ENCODE measurements around the gene B4GALNT1. TPM values are rescaled to one million over a fixed set of nuclear protein-coding genes. Genes with fewer than 3 reads are reported as not detected.
A peak's percentile ranks its signal among the peaks of the same experiment; 100 is the strongest.
"Not testable (repeated sequence)": the region's sequence is repeated elsewhere in the genome, so short reads cannot be mapped to it uniquely, and the experiment has no call there.

The B4GALNT1 gene
- total RNA-seq, 4 donors from 2014 or later, result 2.9 to 14.1 (median 3.9) TPM

DNA sequence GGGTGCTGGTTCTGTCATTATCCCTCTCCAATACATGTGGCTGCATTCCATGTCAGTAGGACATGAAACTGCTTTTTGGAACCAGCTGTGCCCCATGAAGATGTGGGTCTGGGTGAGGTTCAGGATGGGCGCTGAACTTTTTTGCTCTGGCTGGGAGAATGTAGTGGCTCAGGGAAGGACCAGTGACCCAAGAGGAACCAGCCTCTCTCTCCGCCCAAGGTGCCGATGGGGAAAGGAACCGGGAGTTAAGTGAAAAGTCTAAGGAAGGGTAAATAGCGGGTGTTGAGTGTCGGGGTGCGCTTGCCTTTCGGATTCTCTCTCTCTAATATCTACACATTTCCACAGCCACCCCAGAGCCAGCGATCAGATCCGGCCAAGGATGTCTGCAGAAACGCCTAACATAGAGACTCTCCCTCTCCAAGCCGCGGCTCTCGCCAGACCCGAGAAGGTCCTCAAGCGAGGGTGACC lies 14.0 kb downstream of the B4GALNT1 start:
- intact Hi-C loops (cut with DNase I; ENCODE audit: low total_unique reads), result no loop called here
- no peaks in the 10 kb centered on the region for H3K36me3 ChIP-seq
- H3K27ac ChIP-seq, result no peak overlapping the region
- no peak for DNase-seq
- no peaks in the 10 kb centered on the region for H3K9me3 ChIP-seq
- no peaks in the 10 kb centered on the region for H3K27me3 ChIP-seq
- peaks cover 0 to 6% of the 10 kb centered on the region in 2 donors for H3K4me1 ChIP-seq
- TF ChIP-seq, protein P1, sequence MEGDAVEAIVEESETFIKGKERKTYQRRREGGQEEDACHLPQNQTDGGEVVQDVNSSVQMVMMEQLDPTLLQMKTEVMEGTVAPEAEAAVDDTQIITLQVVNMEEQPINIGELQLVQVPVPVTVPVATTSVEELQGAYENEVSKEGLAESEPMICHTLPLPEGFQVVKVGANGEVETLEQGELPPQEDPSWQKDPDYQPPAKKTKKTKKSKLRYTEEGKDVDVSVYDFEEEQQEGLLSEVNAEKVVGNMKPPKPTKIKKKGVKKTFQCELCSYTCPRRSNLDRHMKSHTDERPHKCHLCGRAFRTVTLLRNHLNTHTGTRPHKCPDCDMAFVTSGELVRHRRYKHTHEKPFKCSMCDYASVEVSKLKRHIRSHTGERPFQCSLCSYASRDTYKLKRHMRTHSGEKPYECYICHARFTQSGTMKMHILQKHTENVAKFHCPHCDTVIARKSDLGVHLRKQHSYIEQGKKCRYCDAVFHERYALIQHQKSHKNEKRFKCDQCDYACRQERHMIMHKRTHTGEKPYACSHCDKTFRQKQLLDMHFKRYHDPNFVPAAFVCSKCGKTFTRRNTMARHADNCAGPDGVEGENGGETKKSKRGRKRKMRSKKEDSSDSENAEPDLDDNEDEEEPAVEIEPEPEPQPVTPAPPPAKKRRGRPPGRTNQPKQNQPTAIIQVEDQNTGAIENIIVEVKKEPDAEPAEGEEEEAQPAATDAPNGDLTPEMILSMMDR (IDR thresholded peaks at IDR 0.05), result no peak
- no peak for TF ChIP-seq POLR2A (IDR thresholded peaks at IDR 0.05)
- no peak overlapping the region for H3K4me3 ChIP-seq

GRCh38 chr12:57618431-57618830 lies 14.6 kb downstream of the B4GALNT1 start:
- H3K4me1 ChIP-seq; intact Hi-C loops (cut with DNase I; ENCODE audit: low total_unique reads): not testable (repeated sequence)

GRCh38 chr12:57617942-57618341 lies 15.1 kb downstream of the B4GALNT1 start:
- H3K4me1 ChIP-seq, result peaks cover 0 to 6% of the 10 kb centered on the region in 2 donors
- H3K4me3 ChIP-seq, result no peak overlapping the region
- H3K9me3 ChIP-seq, result no peaks in the 10 kb centered on the region
- no peaks in the 10 kb centered on the region for H3K27me3 ChIP-seq
- no peak overlapping the region for H3K27ac ChIP-seq
- DNase-seq, result no peak
- TF ChIP-seq, protein P1 (IDR thresholded peaks at IDR 0.05), result no peak
- TF ChIP-seq POLR2A (IDR thresholded peaks at IDR 0.05), result no peak
- intact Hi-C loops (cut with DNase I; ENCODE audit: low total_unique reads), result no loop called here
- H3K36me3 ChIP-seq, result no peaks in the 10 kb centered on the region

More at GRCh38 chr12:57618431-57618830, 14.6 kb downstream of the B4GALNT1 start:
- H3K9me3 ChIP-seq, H3K36me3 ChIP-seq, DNase-seq, H3K27ac ChIP-seq, H3K4me3 ChIP-seq, H3K27me3 ChIP-seq: not testable (repeated sequence)

DNA sequence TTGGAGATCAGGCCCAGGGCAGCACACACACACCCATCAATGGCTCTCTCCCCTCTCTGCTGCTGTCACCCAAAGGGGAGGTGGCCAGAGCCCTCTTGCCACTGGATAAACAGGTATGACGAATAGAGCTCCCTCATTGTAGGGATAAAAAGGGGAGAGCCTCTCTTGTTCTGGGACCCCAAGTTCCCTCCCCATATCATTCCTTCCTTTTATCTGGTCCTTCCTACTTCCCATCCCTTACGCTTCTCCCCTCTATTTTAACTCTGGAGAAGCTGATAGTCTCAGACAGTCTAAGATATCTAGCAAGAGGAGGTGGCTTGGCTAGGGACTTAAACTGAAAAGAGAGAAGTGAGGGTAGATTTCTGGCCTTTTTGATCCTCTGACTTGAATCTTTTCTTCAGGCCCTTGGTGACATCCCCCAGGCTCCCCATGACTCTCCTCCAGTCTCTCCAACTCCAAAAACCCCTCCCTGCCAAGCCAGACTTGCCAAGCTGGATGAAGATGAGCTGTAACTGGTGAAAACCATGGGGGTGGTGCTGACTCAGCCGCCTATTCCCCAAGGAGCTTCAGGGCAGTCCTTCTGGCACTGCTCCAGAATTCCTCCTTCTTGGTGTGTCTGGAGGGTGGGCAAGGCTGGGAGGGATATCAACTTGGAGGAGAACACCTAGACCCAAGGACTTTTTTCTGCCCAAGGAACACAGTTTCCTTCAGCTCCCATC lies 16.5 kb downstream of the B4GALNT1 start:
- TF ChIP-seq POLR2A (IDR thresholded peaks at IDR 0.05), result no peak
- TF ChIP-seq, protein P1 (IDR thresholded peaks at IDR 0.05), result no peak
- peaks cover 0 to 6% of the 10 kb centered on the region in 2 donors for H3K4me1 ChIP-seq
- no peaks in the 10 kb centered on the region for H3K27me3 ChIP-seq
- peak in 1 of 2 donors; percentile 26 for DNase-seq
- no peaks in the 10 kb centered on the region for H3K36me3 ChIP-seq
- H3K4me3 ChIP-seq, result no peak overlapping the region
- no peak overlapping the region for H3K27ac ChIP-seq
- no peaks in the 10 kb centered on the region for H3K9me3 ChIP-seq
- intact Hi-C loops (cut with DNase I; ENCODE audit: low total_unique reads), result no loop called here

- Histone ChIP-seq H3K4me3 (no peak overlapping the region), H3K36me3 (no peaks in the 10 kb centered on the region), H3K27ac (no peak overlapping the region), H3K9me3 (no peaks in the 10 kb centered on the region), H3K27me3 (no peaks in the 10 kb centered on the region), H3K4me1 (no peaks in the 10 kb centered on the region)
- intact Hi-C loops (cut with DNase I; ENCODE audit: low total_unique reads), result no loop called here
- no peak for DNase-seq
- TF ChIP-seq POLR2A (IDR thresholded peaks at IDR 0.05), result no peak
- TF ChIP-seq, protein P1 (IDR thresholded peaks at IDR 0.05), result no peak
These were observed 17.4 kb downstream of the B4GALNT1 start for GRCh38 chr12:57615637-57616036.
